NCI-H146 treated with DMSO at 0.1 percent for 48 hours (cell line): Measurements from ENCODE around the gene TTLL11.

Experiments
- DNase-seq: peaks from one replicate; lab custom pipeline; 2025; ENCODE audit not compliant: unreplicated experiment; lab: John Stamatoyannopoulos, UW

The TTLL11 gene

DNA sequence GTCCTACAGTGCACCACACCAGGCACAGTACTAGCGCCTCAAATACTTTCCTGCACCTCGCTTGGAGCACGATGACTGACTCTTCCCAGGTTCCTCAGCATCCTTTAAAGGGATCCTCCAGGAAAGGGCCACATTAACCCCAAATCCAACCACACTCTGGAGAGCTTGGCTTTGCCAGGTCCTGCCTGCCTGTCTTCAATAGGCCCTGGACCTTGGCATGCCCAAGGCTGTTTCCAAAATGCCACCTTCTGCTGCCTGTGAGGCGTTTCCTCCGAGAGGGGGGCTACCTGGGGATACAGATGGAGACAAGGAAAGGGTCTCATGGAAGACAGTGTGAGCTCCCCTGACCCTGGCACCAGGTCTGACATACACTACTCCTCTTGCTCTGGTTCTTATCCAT lies 271.8 kb downstream of the TTLL11 start:
- DNase-seq: no peak

- no peak for DNase-seq
Observed at GRCh38 chr9:121820286-121821005, 272.7 kb downstream of the TTLL11 start.

DNA sequence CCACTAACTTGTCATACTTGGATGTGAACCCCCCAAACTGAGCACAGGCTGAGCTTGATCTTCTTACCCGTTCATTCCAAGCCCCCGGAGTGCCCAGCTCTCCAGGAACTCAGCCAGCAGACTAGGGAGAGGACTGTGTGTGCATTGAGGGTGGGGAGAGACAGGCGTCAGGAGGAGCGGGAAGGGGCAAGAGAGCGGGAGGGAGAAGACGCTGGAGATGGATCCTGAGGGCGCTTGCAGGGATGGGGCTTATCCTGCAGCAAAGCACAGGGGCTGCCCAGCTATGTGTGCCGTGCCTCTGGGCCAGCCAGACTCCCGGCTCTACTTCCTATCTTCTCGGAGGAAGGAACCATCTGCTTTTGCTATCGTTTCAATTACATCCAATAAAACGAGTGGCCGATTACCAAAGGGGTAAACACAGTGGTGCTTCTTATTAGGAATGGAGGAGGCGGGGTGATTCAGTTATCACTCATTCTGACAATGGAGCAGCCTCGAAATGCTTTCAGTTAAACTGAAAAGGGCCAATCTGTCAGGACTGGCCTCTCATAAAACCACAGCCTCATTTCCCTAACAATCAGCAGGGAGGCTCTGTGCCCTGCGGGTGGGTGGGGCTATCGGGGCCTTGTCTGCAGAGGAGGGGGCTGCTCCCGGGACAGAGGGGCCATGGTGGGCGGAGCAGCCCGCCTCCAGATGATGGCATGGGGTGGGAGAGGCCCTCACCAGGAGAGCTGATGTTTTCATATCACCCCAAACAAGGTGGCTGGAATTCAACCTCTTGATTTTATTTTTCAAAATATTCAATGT lies 273.5 kb downstream of the TTLL11 start:
- DNase-seq: peak; percentile 9

- DNase-seq: no peak
Observed at GRCh38 chr9:121818841-121819427, 274.2 kb downstream of the TTLL11 start.

GRCh38 chr9:121818016-121818661 lies 275.0 kb downstream of the TTLL11 start:
- no peak for DNase-seq

DNA sequence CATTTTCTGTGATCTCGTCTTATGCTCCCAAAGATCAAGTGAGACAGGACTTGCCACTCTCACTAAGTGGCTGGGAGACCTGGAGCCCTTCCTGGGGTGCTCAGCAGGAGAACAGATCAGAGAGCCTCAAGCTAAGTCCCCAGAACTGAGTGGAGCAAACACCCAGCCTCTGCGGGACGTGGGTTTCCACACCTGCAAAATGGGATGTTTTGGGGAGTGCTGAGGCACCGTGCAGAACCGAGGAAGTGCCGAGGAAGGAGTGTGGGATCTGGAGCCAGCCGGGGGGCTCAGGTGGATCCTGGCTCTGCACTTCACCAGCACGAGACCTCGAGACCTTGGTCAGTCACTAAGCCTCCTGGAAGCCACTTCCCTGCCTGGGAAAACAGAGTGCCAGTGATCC lies 275.6 kb downstream of the TTLL11 start:
- DNase-seq: no peak

- DNase-seq: no peak
Observed at GRCh38 chr9:121816845-121817450, 276.2 kb downstream of the TTLL11 start.

- no peak for DNase-seq
Observed at GRCh38 chr9:121816449-121816817, 276.7 kb downstream of the TTLL11 start.

DNA sequence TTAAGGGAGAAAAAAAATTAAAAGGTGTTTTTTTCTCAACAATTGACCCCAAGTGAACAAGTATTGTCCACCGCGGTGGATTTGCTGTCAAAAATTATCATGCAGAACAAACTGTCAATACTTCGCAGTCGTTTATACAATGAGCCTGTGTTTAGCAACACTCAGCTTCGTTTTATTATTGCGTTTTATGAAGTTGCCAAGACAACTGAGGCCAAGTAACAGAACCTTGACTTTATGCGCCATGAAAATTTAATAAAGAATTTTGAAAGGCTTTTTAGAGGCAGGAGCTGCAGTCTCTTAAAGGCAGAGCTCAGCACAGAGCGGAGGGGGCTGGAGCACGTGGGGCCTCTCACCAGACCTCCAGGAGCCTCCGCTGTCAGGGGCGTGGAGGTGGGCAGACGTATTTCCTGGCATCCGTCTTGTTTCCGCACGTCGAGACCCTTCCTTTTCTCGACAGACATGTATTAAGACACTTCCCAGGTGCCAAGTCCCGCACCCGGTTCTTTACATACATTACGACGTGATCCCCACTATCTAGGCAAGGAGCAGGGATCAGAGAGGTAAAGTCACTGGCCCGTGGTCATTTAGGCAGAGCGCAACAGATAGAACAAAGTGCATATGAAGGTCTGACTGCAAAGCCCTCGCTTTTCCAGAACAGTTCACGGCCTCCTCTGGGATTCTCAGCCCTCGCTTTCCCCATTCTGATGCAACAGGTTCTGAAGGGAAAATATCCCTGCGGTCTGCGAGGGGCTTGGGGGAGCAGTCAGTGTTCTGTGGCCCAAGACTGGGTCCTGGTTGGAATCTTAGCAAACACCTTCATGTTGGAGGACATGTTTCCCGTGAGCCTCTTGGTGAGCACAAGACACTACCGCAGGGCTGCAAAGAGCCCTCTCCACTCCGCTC lies 277.3 kb downstream of the TTLL11 start:
- no peak for DNase-seq

- no peak for DNase-seq
Observed at GRCh38 chr9:121815084-121815483, 278.0 kb downstream of the TTLL11 start.

DNA sequence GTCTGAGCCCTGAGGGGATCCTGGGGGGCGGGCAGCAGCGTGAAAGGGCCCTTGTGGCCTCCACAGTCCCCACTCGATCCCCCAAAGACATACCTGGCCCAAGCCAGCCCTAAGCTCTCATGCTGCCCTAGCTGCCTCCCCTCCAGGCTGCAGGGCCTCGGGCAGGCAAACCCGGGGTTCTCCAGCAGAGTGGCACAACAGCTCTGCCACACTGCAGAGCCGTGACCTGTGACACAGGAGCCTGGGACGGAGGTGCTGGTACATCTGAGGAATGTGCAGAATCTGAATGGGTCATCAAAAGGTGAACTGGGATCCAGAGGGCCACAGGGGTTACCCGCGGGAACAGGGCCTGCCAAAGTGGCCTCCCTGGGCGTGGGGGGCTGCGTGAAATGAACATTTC lies 278.5 kb downstream of the TTLL11 start:
- DNase-seq: no peak

DNA sequence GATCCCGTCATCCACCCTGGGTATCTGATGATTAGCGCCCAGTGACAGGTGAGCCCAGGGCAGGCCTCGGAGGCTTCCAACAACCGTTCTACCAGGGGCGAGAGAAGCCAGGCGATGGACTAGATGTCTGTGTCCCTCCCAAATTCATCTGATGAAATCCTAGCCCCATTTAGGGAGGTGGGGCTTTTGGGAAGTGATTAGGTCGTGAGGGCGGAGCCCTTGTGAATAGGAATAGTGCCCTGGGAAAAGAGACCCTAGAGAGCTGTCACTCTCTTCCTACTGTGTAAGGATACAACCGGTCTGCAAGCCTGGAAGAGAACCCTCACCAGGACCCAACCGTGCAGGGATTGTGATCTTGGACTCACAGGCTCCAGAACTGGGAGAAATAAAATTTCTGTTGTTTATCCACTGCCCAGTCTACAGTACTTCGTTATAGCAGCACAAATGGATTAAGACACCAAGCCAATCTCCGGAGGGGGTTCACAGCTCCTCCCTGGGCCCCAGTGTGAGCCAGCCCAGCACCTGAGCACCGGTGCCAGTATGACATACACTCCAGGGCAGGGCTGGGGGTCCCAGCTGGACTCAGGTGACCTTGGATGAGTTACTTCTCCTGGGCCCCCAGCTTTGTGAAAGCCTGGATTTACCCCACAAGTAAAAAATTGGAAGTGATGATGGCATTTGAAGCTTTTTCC lies 279.4 kb downstream of the TTLL11 start:
- no peak for DNase-seq

DNA sequence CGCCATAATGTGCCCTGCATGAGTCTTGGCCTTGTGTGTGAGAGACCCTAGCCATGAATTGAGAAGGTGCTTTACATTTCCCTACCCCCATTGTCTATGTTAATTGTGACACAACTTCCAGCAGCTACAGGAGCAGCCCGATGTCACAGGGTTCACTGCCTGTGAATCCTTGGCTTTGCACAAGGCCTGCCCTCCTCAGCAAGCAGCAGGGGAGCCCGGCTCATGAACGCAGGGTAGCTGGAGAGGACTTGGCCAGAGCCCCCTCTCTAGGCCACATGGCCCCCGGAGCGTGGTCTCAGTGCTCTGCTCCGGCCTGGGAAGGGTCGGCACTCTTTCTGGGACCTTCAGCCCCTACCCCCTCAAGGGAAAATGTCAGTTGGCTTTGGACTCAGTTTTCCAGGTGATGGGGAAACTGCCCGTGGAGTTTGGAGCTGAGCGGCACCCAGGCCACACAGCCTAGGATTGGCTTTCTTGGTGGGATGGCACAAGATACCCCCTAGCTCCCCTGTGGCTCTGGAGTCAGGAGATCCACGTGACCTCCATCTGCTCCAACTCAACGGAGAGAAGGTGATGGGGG lies 280.9 kb downstream of the TTLL11 start:
- DNase-seq: no peak

- no peak for DNase-seq
Observed at GRCh38 chr9:121811751-121812150, 281.4 kb downstream of the TTLL11 start.

DNA sequence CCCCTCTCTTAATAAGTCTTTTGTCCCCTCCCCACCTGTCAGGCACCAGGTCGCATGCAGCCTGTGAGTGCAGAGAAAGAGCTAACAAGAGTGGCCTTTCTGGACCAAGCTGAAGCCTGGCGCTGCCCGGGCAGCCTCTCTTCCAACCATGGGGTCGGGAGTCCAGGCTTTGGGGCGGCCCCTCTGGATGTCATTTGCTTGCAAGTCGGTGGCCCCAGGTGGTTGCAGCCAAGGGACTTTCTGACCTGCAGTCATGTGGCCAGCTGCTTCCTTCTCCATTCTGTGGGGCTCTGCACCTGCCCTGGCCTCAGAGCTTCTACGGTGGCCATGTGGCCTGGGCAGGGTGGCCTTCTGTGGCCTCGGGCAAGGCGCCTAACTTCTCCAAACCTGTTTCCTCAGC lies 282.0 kb downstream of the TTLL11 start:
- no peak for DNase-seq

GRCh38 chr9:121810489-121810888 lies 282.6 kb downstream of the TTLL11 start:
- DNase-seq: no peak

GRCh38 chr9:121809356-121810050 lies 283.6 kb downstream of the TTLL11 start:
- DNase-seq: no peak

DNA sequence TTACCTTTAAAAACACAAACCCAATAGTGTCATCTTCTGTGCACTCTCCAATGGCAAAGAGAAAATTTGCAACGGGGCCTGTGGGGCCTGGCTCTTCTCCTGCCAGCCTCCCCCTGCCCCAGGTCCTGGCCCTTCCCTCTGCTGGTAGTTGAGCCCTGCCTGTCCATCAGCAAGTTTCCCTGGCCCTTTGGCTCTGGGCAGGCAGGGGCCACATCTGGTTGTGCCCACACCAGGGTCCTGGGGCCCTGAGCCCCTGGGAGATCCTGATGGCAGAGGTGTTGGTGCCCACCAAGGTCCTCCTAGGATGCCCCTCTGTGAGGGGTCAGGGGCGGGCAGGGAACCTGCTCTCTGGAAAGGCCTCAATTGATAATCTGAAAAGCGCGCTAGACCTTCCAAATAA lies 284.3 kb downstream of the TTLL11 start:
- no peak for DNase-seq

- DNase-seq: no peak
Observed at GRCh38 chr9:121807823-121808278, 285.3 kb downstream of the TTLL11 start.
